ENCODE results near the gene TSPAN4. TPM values are rescaled to one million over a fixed set of nuclear protein-coding genes. Genes with fewer than 3 reads are reported as not detected.

TSPAN4 gene
- total RNA-seq, 1 donor from 2014 or later, result 50.8 TPM

DNA sequence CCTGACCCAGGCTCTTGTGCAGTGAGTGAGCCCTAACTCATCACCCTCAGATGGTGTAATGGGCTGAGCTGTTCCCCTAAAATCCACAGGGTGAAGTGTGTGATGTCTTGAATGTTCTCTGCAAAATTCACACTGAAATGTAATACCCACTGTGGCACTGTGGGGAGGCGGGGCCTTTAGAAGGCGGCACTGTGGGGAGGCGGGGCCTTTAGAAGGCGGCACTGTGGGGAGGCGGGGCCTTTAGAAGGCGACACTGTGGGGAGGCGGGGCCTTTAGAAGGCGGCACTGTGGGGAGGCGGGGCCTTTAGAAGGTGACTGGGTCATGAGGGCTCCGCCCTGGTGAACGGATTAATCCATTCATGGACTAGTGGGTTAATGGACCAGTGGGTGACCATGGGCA, 34.9 kb downstream of the TSPAN4 start:
- Histone ChIP-seq H3K27me3 (ENCODE audit: control insufficient read depth, insufficient read depth, low read length) (no peaks in the 10 kb centered on the region), H3K36me3 (ENCODE audit: control insufficient read depth, insufficient read depth, low read length) (peaks cover 6% of the 10 kb centered on the region), H3K4me3 (ENCODE audit: low read depth, low read length) (no peak overlapping the region)
- no peak for DNase-seq (ENCODE audit: low read depth)
- FAIRE-seq, result no peak
- TF ChIP-seq, protein P1, sequence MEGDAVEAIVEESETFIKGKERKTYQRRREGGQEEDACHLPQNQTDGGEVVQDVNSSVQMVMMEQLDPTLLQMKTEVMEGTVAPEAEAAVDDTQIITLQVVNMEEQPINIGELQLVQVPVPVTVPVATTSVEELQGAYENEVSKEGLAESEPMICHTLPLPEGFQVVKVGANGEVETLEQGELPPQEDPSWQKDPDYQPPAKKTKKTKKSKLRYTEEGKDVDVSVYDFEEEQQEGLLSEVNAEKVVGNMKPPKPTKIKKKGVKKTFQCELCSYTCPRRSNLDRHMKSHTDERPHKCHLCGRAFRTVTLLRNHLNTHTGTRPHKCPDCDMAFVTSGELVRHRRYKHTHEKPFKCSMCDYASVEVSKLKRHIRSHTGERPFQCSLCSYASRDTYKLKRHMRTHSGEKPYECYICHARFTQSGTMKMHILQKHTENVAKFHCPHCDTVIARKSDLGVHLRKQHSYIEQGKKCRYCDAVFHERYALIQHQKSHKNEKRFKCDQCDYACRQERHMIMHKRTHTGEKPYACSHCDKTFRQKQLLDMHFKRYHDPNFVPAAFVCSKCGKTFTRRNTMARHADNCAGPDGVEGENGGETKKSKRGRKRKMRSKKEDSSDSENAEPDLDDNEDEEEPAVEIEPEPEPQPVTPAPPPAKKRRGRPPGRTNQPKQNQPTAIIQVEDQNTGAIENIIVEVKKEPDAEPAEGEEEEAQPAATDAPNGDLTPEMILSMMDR (IDR thresholded peaks at IDR 0.05; ENCODE audit: insufficient read depth, low read length, severe bottlenecking), result no peak

DNA sequence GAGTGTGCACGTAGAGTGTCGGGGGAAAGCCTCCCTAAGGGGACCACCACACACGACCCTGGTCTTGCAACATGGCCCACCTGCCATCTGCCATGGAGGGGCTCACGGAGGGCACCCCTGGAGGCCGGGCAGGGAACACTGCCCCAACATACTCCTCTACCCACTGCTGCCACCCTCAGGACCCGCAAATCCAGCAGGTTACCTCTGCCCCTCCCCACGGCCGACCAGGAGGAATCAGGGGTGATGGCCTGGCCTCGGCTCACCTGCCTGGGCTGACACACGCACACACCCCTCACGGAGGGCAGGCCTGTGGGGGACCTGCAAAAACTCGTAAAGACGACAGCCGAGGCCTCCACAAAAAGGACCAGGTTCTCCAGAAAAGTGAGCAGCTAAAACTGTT, 37.8 kb downstream of the TSPAN4 start:
- H3K4me3 ChIP-seq (ENCODE audit: low read depth, low read length), result no peak overlapping the region
- H3K36me3 ChIP-seq (ENCODE audit: control insufficient read depth, insufficient read depth, low read length), result peaks cover 9% of the 10 kb centered on the region
- FAIRE-seq (no peak), DNase-seq (ENCODE audit: low read depth) (no peak)
- no peaks in the 10 kb centered on the region for H3K27me3 ChIP-seq (ENCODE audit: control insufficient read depth, insufficient read depth, low read length)
- TF ChIP-seq, protein P1 (IDR thresholded peaks at IDR 0.05; ENCODE audit: insufficient read depth, low read length, severe bottlenecking), result no peak

DNA sequence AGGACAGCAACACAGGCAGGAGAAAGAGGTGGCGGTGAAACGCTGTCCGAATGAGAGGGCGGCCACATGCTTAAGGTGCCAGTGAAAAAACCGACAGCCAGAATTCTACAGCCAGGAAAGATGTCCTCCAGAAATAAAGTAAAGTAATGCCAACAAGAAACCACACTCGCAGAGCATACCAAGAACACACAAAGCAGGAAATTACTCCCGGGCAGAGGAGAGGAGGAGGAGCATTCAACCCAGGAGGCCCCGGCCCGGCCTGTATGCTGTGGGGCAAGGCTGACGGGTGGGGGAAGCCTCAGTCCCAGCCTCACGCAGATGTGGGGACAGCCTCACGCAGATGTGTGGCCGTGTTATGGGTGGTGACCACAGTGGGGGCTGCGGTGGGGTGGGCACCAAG, 39.9 kb downstream of the TSPAN4 start:
- Histone ChIP-seq H3K4me3 (ENCODE audit: low read depth, low read length) (no peak overlapping the region), H3K27me3 (ENCODE audit: control insufficient read depth, insufficient read depth, low read length) (no peaks in the 10 kb centered on the region), H3K36me3 (ENCODE audit: control insufficient read depth, insufficient read depth, low read length) (peaks cover 13% of the 10 kb centered on the region)
- FAIRE-seq (no peak), DNase-seq (ENCODE audit: low read depth) (no peak)
- TF ChIP-seq, protein P1 (IDR thresholded peaks at IDR 0.05; ENCODE audit: insufficient read depth, low read length, severe bottlenecking), result no peak

DNA sequence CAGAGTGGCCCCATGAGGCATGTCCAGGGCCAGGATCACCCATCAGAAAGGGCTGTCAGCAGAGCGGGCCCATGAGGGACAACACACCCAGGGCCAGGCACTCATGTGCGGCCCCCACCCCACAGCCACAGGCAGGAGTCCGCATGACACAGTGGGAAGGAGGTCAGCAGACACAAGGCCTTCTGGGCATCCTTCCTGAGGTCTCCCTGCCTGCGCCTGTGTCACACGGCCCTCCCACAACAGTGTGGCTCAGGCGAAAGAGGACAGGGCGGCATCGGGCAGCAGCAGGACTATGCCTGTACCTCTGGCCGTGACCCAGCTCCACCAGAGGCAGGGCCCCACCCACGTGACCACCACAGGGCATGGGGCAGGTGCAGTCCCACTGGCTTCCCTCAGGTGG, 40.9 kb downstream of the TSPAN4 start:
- no peak for DNase-seq (ENCODE audit: low read depth)
- H3K27me3 ChIP-seq (ENCODE audit: control insufficient read depth, insufficient read depth, low read length), result no peaks in the 10 kb centered on the region
- TF ChIP-seq, protein P1 (IDR thresholded peaks at IDR 0.05; ENCODE audit: insufficient read depth, low read length, severe bottlenecking), result no peak
- H3K4me3 ChIP-seq (ENCODE audit: low read depth, low read length), result no peak overlapping the region
- peaks cover 13% of the 10 kb centered on the region for H3K36me3 ChIP-seq (ENCODE audit: control insufficient read depth, insufficient read depth, low read length)
- FAIRE-seq, result peak; percentile 82

DNA sequence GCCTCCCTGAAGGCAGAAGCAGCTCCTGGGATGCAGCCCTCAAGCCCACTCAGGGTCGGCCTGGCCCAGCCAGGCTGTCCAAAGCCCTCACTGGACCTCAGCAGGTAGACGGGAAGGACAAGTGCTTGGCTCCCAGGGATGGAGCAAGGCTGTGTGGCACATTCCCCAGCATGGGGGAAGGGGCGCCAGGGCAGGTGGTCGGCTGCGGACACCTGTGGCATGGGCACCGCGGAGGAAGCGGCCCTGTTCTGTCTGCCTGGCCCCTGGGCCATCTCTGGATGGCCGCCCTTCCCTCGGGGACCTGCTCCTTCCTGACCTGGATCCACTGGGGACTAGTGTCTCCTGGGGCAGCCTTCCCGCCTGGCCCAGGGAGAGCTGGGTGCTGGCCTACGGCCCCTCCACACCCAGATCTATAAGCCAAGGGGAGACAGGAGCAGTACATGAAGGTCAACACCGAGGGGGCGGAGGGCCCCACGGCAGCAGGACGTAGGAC, 42.0 kb downstream of the TSPAN4 start:
- Histone ChIP-seq H3K27me3 (ENCODE audit: control insufficient read depth, insufficient read depth, low read length) (no peaks in the 10 kb centered on the region), H3K4me3 (ENCODE audit: low read depth, low read length) (no peak overlapping the region), H3K36me3 (ENCODE audit: control insufficient read depth, insufficient read depth, low read length) (peaks cover 18% of the 10 kb centered on the region)
- DNase-seq (ENCODE audit: low read depth), result no peak
- TF ChIP-seq, protein P1 (IDR thresholded peaks at IDR 0.05; ENCODE audit: insufficient read depth, low read length, severe bottlenecking), result no peak
- no peak for FAIRE-seq

DNA sequence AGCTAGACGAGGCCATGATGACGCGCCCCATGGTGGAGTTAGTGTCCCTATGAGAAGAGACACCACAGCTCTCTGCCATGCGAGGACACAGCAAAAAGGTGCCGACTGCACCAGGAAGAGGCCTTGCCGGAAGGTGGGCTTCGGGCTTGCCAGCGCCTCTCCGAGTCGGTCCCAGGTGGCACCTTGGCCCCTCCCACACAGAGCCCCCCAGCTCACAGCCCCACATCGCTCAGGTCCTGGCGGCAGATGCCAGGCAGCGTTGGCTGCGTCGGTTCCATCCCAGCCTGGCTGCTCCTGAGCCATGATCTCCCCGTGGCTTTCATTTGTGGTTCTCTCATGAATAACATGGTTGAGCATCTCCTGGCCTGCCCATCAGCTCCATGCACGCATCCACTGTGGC, 43.9 kb downstream of the TSPAN4 start:
- no peaks in the 10 kb centered on the region for H3K27me3 ChIP-seq (ENCODE audit: control insufficient read depth, insufficient read depth, low read length)
- DNase-seq (ENCODE audit: low read depth) (no peak), FAIRE-seq (no peak)
- H3K36me3 ChIP-seq (ENCODE audit: control insufficient read depth, insufficient read depth, low read length), result peaks cover 18% of the 10 kb centered on the region
- no peak overlapping the region for H3K4me3 ChIP-seq (ENCODE audit: low read depth, low read length)
- TF ChIP-seq, protein P1 (IDR thresholded peaks at IDR 0.05; ENCODE audit: insufficient read depth, low read length, severe bottlenecking), result no peak
